Caki2 (cell line): ENCODE data around the gene ZNF493. TPM values are rescaled to one million over a fixed set of nuclear protein-coding genes. Genes with fewer than 3 reads are reported as not detected.

Source experiments
- DNase-seq: peaks from one replicate; pipeline ENCODE4 v3.0.0-alpha.2; 2015; ENCODE audit warnings: low read depth
- in situ Hi-C: cut with HindIII; loops from 2 replicates; pipeline ENCODE4 v1.10.0; 2016; ENCODE audit warnings: low sequenced_read_pairs, low pct_unique_long_range_greater_than_20kb, mixed read lengths
- total RNA-seq: library from RNA; depleted of rRNA; stranded (reverse); fragments of >200 nt; shearing (Covaris generic); gene quantifications from 2 replicates; pipeline ENCODE4 v1.2.3, GENCODE V29; 2014; ENCODE audit warnings: low replicate concordance; rRNA removed

Gene ZNF493
- total RNA-seq, 1 experiment from 2014 or later: 3.9 TPM

DNA sequence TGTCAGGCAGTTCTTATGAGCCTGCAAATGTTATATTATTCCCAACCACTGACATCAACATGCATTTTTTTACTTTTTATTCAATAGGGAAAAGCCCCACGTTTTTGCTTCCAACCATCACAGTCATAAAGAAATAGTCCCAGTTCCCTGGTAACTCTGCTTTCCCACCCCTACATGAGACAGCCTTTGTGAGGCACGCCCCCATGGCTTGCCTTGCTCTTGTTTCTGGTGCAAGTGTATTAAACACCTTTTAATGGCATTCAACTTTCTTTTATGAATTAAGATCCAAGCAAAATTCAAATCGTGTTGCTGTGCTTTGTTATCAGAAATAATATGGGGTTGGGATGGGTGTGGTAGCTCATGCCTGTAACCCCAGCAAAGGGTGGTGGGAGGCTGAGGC lies 54.3 kb downstream of the ZNF493 start:
- in situ Hi-C loops: no loop called here
- DNase-seq: no peak

GRCh38 chr19:21454901-21455300 lies 58.0 kb downstream of the ZNF493 start:
- no peak for DNase-seq
- in situ Hi-C loops: no loop called here

DNA sequence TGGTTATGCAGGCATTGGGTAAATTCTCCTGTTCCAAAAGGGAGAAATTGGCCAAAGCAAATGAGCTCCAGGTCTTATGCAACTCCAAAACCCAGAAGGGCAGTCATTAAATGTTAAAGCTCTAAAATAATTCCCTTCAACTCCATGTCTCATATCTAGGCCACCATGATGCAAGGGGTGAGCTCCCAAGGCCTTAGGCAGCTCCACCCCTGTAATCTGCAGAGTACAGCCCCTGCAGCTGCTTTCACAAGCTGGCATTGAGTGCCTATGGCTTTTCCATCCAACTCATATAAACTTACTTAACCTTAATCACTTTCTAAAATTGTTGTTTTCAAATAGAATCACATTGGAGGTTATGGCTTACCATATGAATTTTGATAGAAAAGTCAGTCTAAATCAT lies 63.8 kb downstream of the ZNF493 start:
- in situ Hi-C loops: no loop called here
- DNase-seq: no peak

GRCh38 chr19:21462540-21462939 lies 65.6 kb downstream of the ZNF493 start:
- in situ Hi-C loops: no loop called here
- no peak for DNase-seq

- in situ Hi-C loops: no loop called here
- DNase-seq: no peak
Measured at GRCh38 chr19:21463449-21464105, 66.6 kb downstream of the ZNF493 start.

DNA sequence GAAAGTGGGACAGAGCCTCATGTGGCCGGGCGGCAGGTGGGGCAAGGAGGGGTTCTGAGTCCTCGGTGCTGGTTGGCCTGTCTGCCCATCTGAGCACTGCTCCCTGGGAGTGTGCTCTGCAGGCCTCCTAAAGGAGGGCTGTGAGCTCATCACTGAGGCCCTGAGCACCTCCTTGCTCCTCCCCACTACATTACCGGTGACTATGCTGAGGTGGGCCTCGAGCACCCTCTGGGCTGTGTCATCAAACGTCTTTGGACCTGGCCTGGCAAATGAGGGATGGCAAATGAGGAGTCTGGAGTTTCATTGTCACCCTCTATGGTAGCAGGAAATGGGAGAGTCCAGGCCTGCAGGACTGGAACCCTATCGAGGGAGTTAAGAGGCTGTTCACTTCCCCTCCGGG lies 69.7 kb downstream of the ZNF493 start:
- no peak for DNase-seq
- in situ Hi-C loops: no loop called here

GRCh38 chr19:21468791-21469190 lies 71.9 kb downstream of the ZNF493 start:
- DNase-seq: no peak
- in situ Hi-C loops: no loop called here

DNA sequence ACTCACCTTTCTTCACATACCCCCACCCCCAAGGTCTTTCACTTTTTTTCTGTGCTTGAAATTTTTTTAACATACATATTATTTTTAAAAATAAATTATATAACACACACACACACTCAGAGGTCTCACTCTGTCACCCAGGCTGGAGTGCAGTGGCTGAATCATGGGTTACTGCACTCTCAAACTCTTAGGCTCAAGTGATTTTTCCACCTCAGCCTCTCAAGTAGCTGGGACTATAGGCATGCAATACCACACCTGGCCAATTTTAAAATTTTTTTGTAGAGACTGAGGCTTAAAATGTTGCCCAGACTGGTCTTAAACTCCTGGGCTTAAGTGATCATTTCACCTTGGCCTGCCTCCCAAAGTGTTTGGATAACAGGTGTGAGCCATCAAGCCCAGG lies 75.6 kb downstream of the ZNF493 start:
- in situ Hi-C loops: no loop called here

DNA sequence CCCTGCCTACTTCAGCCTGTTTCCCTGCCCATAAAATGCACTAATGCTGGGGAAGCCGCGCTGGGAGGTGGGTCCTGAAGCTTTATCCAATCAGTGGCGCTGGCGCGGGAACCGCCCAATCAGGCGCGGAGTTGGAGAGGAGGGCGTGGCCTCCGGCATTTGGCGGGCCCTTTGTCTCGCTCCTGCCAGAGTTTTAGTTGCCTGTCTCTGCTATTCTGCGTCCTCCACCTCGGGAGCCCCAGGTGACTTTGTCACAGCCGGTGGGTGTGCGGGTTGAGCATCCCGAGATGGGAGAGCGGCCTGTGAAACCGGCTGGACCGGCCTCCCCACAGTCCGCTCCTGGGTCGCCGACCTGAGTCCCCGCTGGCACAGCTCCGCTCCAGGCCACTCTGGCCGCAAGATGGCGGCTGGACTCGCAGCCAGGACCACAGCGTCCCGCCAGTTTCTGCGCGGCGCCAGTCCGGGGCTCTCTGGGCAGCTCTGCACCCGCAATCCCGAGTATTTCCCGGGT lies 77.8 kb downstream of the ZNF493 start:
- in situ Hi-C loops: no loop called here
- peak; percentile 21 for DNase-seq

More for the DNA sequence above, 75.6 kb downstream of the ZNF493 start:
- no peak for DNase-seq

Other genes starting within 250 kb of the ZNF493 start
- 1.5 and 1.6 TPM in 2 replicates for gene ZNF708, start 67.7 kb upstream of the ZNF493 start, total RNA-seq
- gene ZNF738, start 38.1 kb upstream of the ZNF493 start, total RNA-seq: 10.4 and 26.5 TPM in 2 replicates
- gene ZNF429, start 108.5 kb downstream of the ZNF493 start, total RNA-seq: 4.0 and 9.5 TPM in 2 replicates